Ishikawa (cell line): Measurements from ENCODE around the gene ATP9A.

Source experiments
- TCF12 ChIP-seq: IDR thresholded peaks from 2 replicates; pipeline ENCODE4 v1.6.1; 2012; ENCODE audit warnings: low read depth
- YY1 ChIP-seq: IDR thresholded peaks from 2 replicates; pipeline ENCODE4 v1.6.1; 2012; ENCODE audit warnings: low read depth
- TF ChIP-seq, protein P1 (sequence below): IDR thresholded peaks from 2 replicates; pipeline ENCODE4 v1.6.1; 2012; ENCODE audit warnings: low read depth, mild to moderate bottlenecking

GRCh38 chr20:51634257-51634656 is 133.9 kb downstream of the ATP9A start:
- TF ChIP-seq TCF12 (no peak), YY1 (no peak)
- TF ChIP-seq, protein P1, sequence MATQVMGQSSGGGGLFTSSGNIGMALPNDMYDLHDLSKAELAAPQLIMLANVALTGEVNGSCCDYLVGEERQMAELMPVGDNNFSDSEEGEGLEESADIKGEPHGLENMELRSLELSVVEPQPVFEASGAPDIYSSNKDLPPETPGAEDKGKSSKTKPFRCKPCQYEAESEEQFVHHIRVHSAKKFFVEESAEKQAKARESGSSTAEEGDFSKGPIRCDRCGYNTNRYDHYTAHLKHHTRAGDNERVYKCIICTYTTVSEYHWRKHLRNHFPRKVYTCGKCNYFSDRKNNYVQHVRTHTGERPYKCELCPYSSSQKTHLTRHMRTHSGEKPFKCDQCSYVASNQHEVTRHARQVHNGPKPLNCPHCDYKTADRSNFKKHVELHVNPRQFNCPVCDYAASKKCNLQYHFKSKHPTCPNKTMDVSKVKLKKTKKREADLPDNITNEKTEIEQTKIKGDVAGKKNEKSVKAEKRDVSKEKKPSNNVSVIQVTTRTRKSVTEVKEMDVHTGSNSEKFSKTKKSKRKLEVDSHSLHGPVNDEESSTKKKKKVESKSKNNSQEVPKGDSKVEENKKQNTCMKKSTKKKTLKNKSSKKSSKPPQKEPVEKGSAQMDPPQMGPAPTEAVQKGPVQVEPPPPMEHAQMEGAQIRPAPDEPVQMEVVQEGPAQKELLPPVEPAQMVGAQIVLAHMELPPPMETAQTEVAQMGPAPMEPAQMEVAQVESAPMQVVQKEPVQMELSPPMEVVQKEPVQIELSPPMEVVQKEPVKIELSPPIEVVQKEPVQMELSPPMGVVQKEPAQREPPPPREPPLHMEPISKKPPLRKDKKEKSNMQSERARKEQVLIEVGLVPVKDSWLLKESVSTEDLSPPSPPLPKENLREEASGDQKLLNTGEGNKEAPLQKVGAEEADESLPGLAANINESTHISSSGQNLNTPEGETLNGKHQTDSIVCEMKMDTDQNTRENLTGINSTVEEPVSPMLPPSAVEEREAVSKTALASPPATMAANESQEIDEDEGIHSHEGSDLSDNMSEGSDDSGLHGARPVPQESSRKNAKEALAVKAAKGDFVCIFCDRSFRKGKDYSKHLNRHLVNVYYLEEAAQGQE = no peak
